OCI-LY1 (cell line): ENCODE results near the gene FSCB.

ENCODE experiments used
- EZH2 ChIP-seq: fragments of 200-600 bp; sonication (generic), shearing (Covaris generic); IDR thresholded peaks from 2 replicates; pipeline ENCODE4 v1.8.0; 2017; ENCODE audit warnings: borderline replicate concordance, mixed run types, mild to moderate bottlenecking, antibody characterized with exemption, low read length, moderate library complexity, mixed read lengths
- TF ChIP-seq, protein P1 (sequence below): fragments of 200-600 bp; sonication (generic), shearing (Covaris generic); IDR thresholded peaks from 2 replicates; pipeline ENCODE4 v1.5.1; 2017; ENCODE audit warnings: mild to moderate bottlenecking, antibody characterized with exemption, low read length, moderate library complexity, mixed read lengths

DNA sequence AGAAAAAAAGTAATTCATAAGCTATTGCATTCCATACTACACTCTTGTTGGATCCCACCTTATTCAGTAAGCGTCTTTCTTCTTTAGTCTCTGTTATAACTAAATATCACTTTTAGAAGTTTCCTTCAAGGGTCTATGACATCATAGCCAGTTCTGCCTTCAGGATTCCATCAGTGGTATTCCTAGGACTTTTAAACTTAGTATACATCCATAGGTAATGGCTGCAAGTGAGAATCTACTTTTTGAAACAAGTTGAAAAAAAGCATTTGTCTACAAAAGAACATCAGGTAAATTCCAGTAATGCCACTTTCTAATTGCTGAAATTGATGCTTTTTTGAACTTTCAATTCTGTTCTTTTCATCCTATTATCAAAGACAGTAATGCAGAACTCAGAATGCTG, at the start of gene FSCB:
- TF ChIP-seq, protein P1, sequence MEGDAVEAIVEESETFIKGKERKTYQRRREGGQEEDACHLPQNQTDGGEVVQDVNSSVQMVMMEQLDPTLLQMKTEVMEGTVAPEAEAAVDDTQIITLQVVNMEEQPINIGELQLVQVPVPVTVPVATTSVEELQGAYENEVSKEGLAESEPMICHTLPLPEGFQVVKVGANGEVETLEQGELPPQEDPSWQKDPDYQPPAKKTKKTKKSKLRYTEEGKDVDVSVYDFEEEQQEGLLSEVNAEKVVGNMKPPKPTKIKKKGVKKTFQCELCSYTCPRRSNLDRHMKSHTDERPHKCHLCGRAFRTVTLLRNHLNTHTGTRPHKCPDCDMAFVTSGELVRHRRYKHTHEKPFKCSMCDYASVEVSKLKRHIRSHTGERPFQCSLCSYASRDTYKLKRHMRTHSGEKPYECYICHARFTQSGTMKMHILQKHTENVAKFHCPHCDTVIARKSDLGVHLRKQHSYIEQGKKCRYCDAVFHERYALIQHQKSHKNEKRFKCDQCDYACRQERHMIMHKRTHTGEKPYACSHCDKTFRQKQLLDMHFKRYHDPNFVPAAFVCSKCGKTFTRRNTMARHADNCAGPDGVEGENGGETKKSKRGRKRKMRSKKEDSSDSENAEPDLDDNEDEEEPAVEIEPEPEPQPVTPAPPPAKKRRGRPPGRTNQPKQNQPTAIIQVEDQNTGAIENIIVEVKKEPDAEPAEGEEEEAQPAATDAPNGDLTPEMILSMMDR, result no peak
- TF ChIP-seq EZH2, result no peak
